Retinal pigment epithelial cell (primary cell): ENCODE measurements around the gene NKX1-2.

Experiments used
- DNase-seq: peaks from one replicate; pipeline ENCODE4 v3.0.0-alpha.2; 2010; ENCODE audit warnings: low read depth
- H3K4me3 ChIP-seq: 2 replicates; pipeline ENCODE4 v1.5.1; 2011; ENCODE audit warnings: mild to moderate bottlenecking, low read length, control low read depth, moderate library complexity
- TF ChIP-seq, protein P1 (sequence below): conservative IDR thresholded peaks from 2 replicates; pipeline ENCODE4 v1.5.1; 2011; ENCODE audit warnings: low read depth, low read length, control low read depth, inconsistent platforms

Gene NKX1-2

DNA sequence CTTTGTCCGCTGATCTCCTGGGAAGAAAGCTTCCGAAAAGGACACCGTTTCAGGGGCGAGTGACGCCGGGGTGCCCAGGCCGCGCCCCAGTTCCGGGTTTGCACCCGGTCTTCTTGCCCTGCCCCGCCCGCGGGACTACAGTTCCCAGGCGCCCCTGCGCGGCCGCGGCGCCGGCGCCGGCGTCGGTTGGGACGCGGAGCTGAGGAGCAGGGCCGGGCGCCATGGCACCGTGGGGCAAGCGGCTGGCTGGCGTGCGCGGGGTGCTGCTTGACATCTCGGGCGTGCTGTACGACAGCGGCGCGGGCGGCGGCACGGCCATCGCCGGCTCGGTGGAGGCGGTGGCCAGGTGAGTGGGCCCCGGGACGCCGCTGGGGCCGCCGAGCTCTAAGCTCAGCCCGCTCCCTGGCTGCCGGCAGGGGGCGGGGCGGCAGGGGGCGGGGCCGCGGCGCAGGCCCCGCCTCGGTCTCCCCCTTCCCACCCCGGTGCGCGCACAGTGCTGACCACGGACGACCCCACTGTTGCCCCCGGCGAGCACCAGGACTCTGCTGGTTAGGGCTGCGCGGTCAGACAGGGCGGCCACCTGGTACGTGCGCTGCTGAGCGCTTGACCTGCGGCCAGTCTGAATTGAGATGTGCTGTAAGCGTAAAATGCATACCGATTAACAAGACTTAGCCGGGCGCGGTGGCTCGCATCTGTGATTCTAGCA, 12.0 kb upstream of the NKX1-2 start, which contains the start of gene LHPP:
Gene LHPP, plus strand, starts transcription at position 182 of the 706 bp plus-strand sequence. Its CDS starts 40 bp downstream, at position 222.
- TF ChIP-seq, protein P1, sequence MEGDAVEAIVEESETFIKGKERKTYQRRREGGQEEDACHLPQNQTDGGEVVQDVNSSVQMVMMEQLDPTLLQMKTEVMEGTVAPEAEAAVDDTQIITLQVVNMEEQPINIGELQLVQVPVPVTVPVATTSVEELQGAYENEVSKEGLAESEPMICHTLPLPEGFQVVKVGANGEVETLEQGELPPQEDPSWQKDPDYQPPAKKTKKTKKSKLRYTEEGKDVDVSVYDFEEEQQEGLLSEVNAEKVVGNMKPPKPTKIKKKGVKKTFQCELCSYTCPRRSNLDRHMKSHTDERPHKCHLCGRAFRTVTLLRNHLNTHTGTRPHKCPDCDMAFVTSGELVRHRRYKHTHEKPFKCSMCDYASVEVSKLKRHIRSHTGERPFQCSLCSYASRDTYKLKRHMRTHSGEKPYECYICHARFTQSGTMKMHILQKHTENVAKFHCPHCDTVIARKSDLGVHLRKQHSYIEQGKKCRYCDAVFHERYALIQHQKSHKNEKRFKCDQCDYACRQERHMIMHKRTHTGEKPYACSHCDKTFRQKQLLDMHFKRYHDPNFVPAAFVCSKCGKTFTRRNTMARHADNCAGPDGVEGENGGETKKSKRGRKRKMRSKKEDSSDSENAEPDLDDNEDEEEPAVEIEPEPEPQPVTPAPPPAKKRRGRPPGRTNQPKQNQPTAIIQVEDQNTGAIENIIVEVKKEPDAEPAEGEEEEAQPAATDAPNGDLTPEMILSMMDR: no peak
- peak within 1 kb of the TSS; percentile 80 for H3K4me3 ChIP-seq
- DNase-seq: no peak

DNA sequence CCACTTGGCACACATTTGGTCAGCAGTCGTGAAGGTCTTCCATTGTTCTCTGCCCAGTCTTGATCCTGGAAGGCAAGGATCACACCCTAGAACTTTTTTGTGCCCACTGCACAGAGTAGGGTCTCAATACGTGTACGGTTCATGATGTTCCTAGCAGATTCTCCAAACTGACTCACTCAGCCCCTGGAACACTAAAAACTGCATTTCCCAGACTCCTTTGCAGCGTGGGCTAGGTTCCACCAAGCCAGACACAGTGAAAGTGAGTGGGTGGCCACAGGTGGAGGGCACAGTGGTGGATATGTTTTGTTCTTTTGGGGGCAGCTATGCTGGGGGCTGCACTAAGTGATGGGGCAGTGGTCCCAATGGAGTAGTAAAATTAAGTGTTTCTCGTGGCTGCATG, 10.3 kb upstream of the NKX1-2 start:
- no peak for DNase-seq
- TF ChIP-seq, protein P1: no peak
- H3K4me3 ChIP-seq: no peak overlapping the region

DNA sequence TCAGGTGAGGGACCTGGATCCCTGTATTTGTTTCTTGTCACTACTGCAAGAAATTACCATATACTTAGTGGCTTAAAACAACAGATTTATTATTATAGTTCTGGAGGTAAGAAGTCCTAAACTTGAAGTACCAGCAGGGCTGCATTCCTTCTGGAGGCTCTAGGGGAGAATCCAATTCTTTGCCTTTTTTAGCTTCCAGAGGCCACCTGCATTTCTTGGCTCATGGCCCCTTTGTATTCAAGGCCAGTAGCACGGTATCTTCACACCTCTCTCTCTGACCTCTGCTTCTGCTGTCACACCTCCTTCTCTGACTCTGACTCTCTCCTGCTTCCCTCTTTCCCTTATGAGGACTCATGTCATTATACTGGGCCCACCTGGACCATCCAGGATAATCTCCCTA, 9.6 kb upstream of the NKX1-2 start:
- DNase-seq: no peak
- TF ChIP-seq, protein P1: no peak
- H3K4me3 ChIP-seq: no peak overlapping the region

DNA sequence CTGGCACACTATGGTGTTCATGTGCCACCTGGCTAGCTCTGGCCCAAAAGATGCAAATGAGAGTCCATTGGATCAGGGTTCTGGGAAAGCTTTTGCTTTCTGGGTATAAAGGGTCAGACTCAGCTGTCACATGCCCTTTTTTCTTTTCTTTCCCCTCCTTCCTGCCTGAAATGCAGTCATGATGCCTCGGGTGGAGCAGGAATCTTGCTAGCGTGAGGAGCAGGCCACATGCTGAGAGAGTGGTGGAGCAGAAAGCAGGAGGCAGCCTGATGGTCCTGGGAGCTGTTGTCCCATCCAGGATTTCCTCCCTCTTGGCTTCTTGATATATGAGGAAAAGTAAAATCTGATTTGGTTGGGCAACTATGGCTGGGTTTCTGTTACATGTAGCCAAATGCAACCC, 9.1 kb upstream of the NKX1-2 start:
- TF ChIP-seq, protein P1: no peak
- H3K4me3 ChIP-seq: no peak overlapping the region
- DNase-seq: no peak

DNA sequence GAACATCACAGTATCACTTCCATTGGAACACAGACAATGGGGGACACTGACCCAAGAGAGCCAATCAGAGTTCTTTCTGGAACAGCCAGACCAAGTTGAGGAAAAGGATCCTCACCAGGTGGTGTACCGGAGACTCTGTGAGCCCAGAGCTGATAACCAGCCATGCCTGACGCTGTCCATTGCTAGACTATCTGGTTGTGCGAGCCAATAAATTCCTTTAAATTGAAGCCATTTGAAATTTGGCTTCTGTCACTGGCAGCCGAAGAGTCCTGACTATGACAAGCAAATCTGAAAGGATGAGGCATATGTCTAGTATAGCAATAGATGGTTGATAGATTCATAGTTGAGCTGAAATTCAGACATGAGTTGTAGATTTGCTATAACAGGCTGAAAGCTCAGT, 8.6 kb upstream of the NKX1-2 start:
- no peak for DNase-seq
- TF ChIP-seq, protein P1: no peak
- H3K4me3 ChIP-seq: no peak overlapping the region

DNA sequence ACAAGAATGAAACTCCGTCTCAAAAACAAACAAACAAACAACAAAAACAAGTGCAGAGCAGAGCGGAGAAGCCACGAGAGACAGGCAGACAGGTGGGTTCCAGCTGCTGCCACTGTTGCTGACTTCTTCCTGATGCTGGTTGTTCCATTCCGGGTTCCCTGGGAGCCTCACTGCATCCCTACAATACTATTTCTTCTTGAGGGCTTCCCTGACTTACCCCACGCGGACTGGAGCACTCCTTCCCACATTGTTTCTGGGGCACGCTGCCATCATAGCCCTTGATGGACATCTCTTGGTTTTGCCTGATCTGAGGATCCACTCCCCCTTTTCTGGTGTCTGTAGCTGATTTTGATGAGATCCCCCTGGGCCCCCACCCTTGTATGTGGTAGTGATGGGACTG, 5.6 kb upstream of the NKX1-2 start:
- H3K4me3 ChIP-seq: no peak overlapping the region
- TF ChIP-seq, protein P1: no peak
- DNase-seq: no peak

DNA sequence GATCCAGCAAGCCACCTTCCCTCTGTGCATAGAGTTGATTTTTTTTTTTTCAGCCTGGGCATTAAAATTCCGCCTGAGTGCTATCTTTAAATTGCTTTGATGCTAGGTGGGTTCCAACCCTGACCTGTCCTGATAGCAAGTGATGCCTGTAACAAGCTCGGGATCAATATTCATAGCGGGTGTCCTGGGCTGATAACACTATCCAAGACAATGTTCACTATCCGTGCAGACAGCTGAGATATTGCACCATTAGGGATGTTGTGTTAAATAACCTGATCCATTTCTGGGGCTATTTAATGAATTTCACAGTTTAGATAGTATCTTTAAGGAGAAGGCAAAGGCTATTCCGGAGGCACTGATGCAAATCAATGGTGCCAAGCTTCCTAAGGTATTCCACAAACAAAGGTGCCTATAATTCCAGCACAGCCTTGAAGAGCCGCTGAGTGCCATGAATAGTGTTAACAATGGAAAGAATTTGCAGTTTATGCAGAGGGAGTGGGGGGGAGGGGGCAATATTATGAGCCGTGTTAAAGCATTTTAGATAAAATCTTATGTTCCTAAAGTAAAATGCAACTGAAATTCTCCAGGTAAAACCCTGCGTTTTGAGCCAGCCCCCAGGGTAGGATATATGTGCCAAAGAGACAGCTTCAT, 4.2 kb upstream of the NKX1-2 start:
- no peak for DNase-seq
- TF ChIP-seq, protein P1: no peak

More for the DNA sequence above, 4.2 kb upstream of the NKX1-2 start:
- H3K4me3 ChIP-seq: no peak overlapping the region
